ENCODE results near the gene DTX3. TPM values are rescaled to one million over a fixed set of nuclear protein-coding genes. Genes with fewer than 3 reads are reported as not detected.

The DTX3 gene
- total RNA-seq, result 10 to 100 TPM; 11.7 to 17.6 TPM

GRCh38 chr12:57604454-57604991 lies at the start of gene DTX3:
Gene DTX3 (plus strand): TSS chr12:57604824. CDS start chr12:57606518, 1,694 bp downstream.

GRCh38 chr12:57590864-57591781 lies 13.5 kb upstream of the DTX3 start, which contains the start of gene PIP4K2C:
Gene PIP4K2C (plus strand): TSS chr12:57591192. CDS start chr12:57591290, 98 bp downstream.

GRCh38 chr12:57611108-57611826 lies 6.6 kb downstream of the DTX3 start, which contains the start of gene ARHGEF25:
Gene ARHGEF25 (plus strand): TSS chr12:57611435. CDS start chr12:57611895, 460 bp downstream.

GRCh38 chr12:57632958-57633840 lies 28.6 kb downstream of the DTX3 start, which contains the start of gene B4GALNT1:
Gene B4GALNT1 (minus strand): TSS chr12:57633201. CDS start chr12:57632132, 1,069 bp downstream.

Other genes with a start within 250 kb of the DTX3 start
- 10 to 100 TPM; 14.0 to 23.4 TPM for gene R3HDM2, start 173.8 kb upstream of the DTX3 start, total RNA-seq
- under 1 TPM in 1 of 2 donors, not detected in 1; under 0.01 TPM for gene INHBC, start 170.0 kb upstream of the DTX3 start, total RNA-seq
- gene INHBE, start 149.5 kb upstream of the DTX3 start, total RNA-seq, result not detected
- gene GLI1, start 145.0 kb upstream of the DTX3 start, total RNA-seq, result under 1 TPM in 1 of 2 donors, not detected in 1; 0.33 TPM
- not detected for gene ARHGAP9, start 125.0 kb upstream of the DTX3 start, total RNA-seq
- 100 to 1,000 TPM in 1 of 2 donors, 10 to 100 TPM in 1; 74.7 to 106 TPM for gene MARS1, start 116.8 kb upstream of the DTX3 start, total RNA-seq
- 10 to 100 TPM; 17.6 to 19.6 TPM for gene DDIT3, start 84.3 kb upstream of the DTX3 start, total RNA-seq
- gene MBD6, start 82.0 kb upstream of the DTX3 start, total RNA-seq, result 1 to 10 TPM; 6.5 to 8.7 TPM
- 100 to 1,000 TPM; 105 to 108 TPM for gene DCTN2, start 57.6 kb upstream of the DTX3 start, total RNA-seq
- gene KIF5A, start 54.8 kb upstream of the DTX3 start, total RNA-seq, result under 1 TPM; under 0.01 to 0.34 TPM
- gene PIP4K2C, start 13.6 kb upstream of the DTX3 start, total RNA-seq, result 10 to 100 TPM; 36.6 to 47.8 TPM
- 1 to 10 TPM; 5.2 to 5.3 TPM for gene ARHGEF25, start 6.6 kb downstream of the DTX3 start, total RNA-seq
- gene B4GALNT1, start 28.4 kb downstream of the DTX3 start, total RNA-seq, result 10 to 100 TPM in 1 of 2 donors, 1 to 10 TPM in 1; 4.7 to 11.7 TPM
- gene OS9, start 89.3 kb downstream of the DTX3 start, total RNA-seq, result 100 to 1,000 TPM in 1 of 2 donors, 10 to 100 TPM in 1; 82.9 to 128 TPM
- gene AGAP2, start 133.9 kb downstream of the DTX3 start, total RNA-seq, result under 1 TPM; under 0.01 to 0.34 TPM
- gene TSPAN31, start 140.2 kb downstream of the DTX3 start, total RNA-seq, result 10 to 100 TPM; 33.0 to 37.2 TPM
- 100 to 1,000 TPM; 295 to 361 TPM for gene CDK4, start 147.5 kb downstream of the DTX3 start, total RNA-seq
- 1 to 10 TPM; 4.3 to 5.9 TPM for gene MARCHF9, start 150.3 kb downstream of the DTX3 start, total RNA-seq
- gene CYP27B1, start 162.3 kb downstream of the DTX3 start, total RNA-seq, result under 1 TPM in 1 of 2 donors, not detected in 1; 1.00 TPM
- 10 to 100 TPM in 1 of 2 donors, 1 to 10 TPM in 1; 4.1 to 13.0 TPM for gene METTL1, start 167.3 kb downstream of the DTX3 start, total RNA-seq
- 1 to 10 TPM; 3.4 to 5.7 TPM for gene EEF1AKMT3, start 167.8 kb downstream of the DTX3 start, total RNA-seq
- 10 to 100 TPM; 28.9 to 40.6 TPM for gene TSFM, start 178.0 kb downstream of the DTX3 start, total RNA-seq
- gene AVIL, start 213.9 kb downstream of the DTX3 start, total RNA-seq, result 1 to 10 TPM in 1 of 2 donors, under 1 TPM in 1; 1.00 to 2.4 TPM
- gene CTDSP2, start 241.9 kb downstream of the DTX3 start, total RNA-seq, result 10 to 100 TPM; 37.0 to 42.7 TPM

Data from melanocyte of skin (primary cell).